CD4-positive, alpha-beta T cell treated with Interleukin-17A for 4 hours (primary cell): ENCODE results near the gene FHOD1.

Experiments
- DNase-seq: peaks from one replicate; pipeline ENCODE4 v3.0.0-alpha.2; 2020; ENCODE audit warnings: mixed read lengths

The FHOD1 gene

DNA sequence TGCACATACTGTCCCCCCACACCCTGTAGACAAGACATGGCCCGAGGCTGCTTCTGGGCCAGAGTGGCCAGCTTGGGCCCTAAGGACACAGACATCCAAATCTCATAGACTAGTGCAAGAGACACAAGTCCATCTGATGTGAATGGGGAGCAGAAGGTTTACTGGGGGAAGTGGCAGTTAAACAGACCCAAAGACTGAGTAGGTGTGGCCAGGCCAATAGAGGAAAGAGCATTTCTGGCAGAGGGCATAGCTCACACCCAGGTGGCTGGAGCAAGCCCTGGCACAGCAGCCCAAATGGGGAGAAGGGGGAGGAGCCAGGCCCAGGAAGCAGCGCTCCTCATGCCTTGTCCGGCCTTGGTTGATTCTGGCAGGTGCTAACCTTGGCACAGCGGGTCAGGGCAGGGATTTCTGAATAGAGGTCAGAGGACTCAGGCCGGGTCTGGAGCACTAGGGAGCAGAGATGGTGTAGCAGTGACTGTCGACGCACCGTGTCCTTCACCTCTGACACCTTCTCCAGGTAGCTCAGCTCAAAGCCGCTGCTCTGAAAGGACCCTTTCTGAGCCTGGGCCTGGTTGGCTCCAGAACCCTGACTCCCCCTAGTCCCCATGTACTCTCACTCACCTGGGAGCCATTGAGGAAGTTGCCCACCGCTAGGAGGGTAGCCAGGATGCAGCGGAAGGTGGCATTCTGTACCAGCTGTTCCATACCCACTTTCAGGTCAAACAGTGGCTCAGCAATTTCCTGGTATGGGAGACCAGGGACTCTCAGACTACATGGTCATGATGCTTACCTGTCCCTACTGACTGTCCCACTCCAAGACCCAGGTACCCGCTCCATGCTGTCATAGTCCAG is 16.2 kb downstream of the FHOD1 start:
- DNase-seq = no peak

- DNase-seq = no peak
Observed at GRCh38 chr16:67229906-67230808, 17.1 kb downstream of the FHOD1 start.

GRCh38 chr16:67228905-67229304 is 18.4 kb downstream of the FHOD1 start:
- DNase-seq = no peak

- no peak for DNase-seq
Observed at GRCh38 chr16:67228034-67228785, 19.1 kb downstream of the FHOD1 start.

- DNase-seq = no peak
Observed at GRCh38 chr16:67227567-67227921, 19.7 kb downstream of the FHOD1 start.

- peak; percentile 97 for DNase-seq
Observed at GRCh38 chr16:67226804-67227566, 20.3 kb downstream of the FHOD1 start, which contains the start of gene TMEM208. Gene TMEM208, plus strand, starts transcription at chr16:67227130. Its CDS starts 89 bp downstream, at chr16:67227219.

DNA sequence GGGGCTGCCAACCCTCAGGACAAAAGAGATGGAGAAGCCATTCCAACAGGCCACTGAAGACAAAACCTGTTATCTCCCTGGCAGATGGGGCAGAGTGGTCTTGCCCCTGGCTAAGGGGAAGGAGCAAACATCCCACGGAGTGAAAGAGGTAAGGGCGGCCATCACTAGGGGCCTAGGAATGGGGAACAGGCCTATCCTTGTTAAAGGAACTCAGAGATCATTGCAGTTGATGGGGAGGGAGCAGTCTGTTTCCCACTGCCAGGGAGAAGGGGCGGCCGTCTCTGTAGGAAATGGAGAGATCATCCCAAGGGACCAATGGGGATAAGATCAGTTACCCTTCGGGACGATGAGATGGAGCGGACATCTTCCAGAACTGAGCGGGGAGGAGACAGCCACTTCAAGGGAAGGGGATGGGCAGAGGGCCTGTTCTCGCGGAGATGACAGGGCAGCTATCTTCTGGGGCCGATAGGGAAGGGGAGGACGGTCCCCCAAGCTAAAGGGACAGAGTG is 20.9 kb downstream of the FHOD1 start:
- no peak for DNase-seq

DNA sequence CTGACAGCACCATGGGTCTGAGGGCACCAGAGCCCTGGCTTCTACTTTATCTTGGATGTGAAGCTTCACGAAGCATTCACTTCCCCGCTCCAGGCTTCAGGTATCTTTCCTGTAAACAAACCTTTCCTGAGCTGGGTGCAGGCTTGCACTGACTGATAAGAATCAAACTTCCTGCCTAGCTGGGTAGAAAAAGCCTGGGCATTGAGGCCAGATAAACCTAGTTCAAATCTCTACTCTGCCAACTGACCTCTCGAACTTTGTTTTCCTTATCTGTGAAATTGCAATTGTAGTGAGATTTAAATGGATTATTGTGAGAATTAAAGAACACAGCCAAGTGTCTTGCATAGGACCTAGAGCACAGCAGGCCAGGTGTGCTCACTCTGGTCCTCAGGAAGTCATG is 23.3 kb downstream of the FHOD1 start:
- DNase-seq = peak; percentile 25

DNA sequence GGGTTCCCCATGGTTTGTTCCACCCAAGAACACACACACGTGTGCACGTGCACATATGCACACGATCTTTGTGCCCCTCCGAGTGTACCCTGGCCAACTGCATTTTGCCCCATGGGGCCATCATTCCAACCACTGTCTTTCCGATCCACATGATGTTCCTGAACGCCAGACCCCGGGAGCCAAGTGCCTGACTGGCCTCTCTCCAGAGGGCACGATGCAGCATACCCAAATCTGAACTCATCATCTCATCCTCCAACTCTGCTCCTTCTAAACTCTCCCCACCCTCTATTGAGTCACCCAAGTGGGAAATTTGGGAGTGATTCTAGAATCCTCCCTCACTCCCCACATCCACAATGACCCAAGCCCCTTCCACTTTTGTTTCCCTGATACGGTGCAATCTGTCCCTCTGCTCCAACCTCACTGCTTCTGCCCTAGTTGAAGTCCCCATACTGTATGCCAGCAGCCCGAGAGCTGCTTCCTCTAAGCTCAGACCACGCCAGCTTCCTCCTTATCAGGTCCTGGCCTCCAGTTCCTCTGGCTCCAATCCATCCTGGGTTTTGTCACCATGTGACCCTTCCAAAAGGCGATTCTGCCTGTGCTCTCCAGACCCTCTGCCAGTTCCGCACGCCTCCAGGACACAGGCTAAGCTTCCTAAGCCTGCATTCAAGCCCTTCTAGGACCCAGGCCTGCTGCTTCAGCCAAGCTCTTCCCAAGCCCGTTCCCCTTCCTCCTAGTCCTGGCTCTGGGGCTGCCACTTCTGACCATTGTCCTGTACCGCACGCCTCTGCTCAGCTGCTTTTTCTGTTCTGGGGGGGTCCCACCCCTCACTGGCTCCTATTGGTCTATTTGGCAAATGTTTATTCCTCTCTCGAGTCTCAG is 30.4 kb downstream of the FHOD1 start:
- no peak for DNase-seq

DNA sequence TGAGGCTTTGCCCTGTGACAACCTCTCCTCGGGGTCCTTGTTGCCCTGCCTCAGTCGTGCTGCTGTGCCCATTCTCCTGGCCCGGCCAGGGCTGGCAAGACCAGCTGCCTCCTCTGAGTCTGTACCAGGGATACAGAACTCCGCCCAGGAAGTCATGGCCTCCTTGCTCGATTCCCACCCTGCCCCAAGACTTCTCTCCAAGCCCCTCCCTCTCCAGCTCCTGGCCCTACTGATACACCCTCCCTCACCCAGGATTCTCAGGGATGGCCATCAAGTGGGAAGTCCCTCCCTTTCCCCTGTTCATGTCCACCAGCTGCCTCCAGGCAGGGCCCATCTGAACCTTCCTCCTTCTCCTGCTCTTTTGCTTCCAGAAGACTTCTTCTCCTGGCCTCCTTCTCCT is 31.6 kb downstream of the FHOD1 start:
- no peak for DNase-seq

DNA sequence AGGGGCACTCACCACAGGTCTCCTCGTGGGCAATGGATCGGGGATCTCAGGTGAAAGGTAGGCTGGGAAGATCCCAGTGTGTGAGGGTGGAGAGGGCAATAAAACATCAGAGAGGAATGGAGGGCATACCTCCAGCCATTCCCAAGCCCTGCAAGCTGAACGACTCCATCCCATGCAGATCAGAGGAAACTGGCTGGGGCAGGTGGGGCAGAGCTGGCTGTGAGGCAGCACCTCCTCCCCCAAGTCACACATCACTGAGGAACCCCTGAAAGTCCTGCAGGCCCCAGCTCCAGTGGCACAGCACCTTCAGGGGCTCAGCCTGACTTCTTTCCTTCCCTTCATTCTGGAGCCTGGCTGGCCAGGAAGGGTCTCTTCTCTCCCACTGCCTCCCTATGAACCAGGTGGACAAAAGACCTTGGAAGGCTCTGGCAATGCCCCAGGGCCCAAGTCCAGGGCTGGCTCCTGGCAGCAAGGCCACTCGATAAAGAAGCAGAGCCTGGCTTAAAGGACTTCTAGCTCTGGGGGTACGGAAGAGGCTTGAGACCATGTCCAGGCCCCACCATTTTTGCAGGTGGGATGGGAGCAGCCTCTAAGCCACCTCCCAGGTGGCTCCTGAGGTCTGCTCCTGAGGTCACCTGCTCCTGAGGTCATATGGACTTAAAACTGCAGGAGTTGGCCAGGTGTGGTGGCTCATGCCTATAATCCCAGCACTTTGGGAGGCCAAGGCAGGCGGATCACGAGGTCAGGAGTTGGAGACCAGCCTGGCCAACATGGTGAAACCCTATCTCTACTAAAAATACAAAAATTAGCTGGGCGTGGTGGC is 33.9 kb downstream of the FHOD1 start:
- no peak for DNase-seq

- no peak for DNase-seq
Observed at GRCh38 chr16:67212766-67213165, 34.5 kb downstream of the FHOD1 start.

DNA sequence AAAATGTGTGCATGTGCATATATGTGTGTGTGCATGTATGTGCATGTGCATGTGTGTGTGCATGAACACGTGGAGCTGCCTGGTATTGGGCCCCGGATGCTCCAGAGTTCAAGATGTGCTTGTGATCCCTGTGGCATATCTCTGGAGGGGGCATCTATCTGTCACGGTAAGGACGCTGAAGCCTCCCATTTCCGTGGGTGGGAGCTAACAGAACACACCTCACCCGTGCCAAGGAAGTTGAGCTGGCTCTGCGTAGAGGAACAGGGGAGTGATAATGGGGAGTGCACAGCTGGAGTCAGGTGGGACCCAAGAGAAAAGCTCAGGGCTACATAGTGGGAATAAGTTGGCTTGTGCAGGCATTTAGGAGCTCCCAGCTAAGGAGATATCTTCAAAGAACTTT is 35.6 kb downstream of the FHOD1 start:
- DNase-seq = no peak

GRCh38 chr16:67210069-67210937 is 37.0 kb downstream of the FHOD1 start:
- DNase-seq = no peak

- DNase-seq = no peak
Observed at GRCh38 chr16:67209565-67209964, 37.7 kb downstream of the FHOD1 start.

DNA sequence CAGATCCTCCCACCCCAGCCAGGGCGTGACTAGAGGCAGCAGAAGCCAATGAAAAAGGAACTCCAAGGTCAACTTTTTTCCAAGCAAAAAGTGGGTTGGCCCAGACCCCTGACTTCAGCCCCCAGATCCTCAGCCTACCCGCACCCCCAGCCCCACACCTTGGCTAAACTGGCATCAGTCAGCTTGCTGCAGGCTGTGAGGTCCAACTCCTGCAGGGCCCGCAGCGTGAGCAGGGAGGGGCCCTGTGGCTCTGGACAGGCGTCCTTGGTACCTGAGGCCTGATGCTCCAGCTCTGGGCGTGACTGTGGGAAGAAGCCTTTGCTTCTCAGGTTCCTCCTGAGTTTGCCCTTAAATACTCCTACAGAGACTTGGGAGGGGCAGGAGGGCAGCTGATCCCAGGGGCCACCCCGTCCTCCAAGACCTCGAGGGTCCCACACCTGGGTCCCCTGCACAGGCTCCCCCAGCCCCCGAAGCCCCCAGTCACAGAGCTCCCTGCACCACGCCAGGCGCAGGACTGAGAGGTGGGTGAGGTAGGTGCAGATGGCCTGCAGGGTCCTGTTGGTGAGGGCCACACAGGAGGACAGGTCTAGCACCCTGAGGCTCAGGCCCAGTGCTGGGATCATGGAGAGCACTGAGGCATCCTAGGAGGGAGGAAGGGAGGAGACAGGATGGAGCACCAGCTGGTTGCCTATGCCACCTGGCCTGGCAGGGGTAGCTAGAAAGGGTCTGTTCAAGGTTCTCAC is 39.0 kb downstream of the FHOD1 start:
- DNase-seq = no peak

- DNase-seq = no peak
Observed at GRCh38 chr16:67207249-67208091, 39.8 kb downstream of the FHOD1 start.
